Brain microvascular endothelial cell (primary cell): ENCODE results near the gene NOTCH3.

ENCODE experiments used
- DNase-seq: peaks from one replicate; pipeline ENCODE4 v3.0.0-alpha.2; 2020
- H3K27ac ChIP-seq: fragments of 250-450 bp; sonication (Bioruptor Pico); 2 replicates; pipeline ENCODE4 v1.5.1; 2020; ENCODE audit warnings: mild to moderate bottlenecking, moderate library complexity
- H3K27me3 ChIP-seq: fragments of 250-450 bp; sonication (Bioruptor Pico); replicated peaks from 2 replicates; pipeline ENCODE4 v1.5.1; 2020; ENCODE audit warnings: mild to moderate bottlenecking
- H3K36me3 ChIP-seq: fragments of 250-450 bp; sonication (Bioruptor Pico); replicated peaks from 2 replicates; pipeline ENCODE4 v1.5.1; 2020; ENCODE audit warnings: mild to moderate bottlenecking
- H3K4me3 ChIP-seq: 2 replicates; pipeline ENCODE4 v1.5.1; 2011; ENCODE audit warnings: low read depth, mild to moderate bottlenecking, control low read depth, low read length, moderate library complexity
- CTCF ChIP-seq: IDR thresholded peaks from 2 replicates; pipeline ENCODE4 v1.5.1; 2011; ENCODE audit warnings: low read depth, mild to moderate bottlenecking, moderate library complexity, low read length, control low read depth, inconsistent platforms; ENCODE audit errors: missing control alignments
- in situ Hi-C: cut with HindIII; loops from 2 replicates; pipeline ENCODE4 v1.10.0; 2017; ENCODE audit warnings: low sequenced_read_pairs, low pct_ligation_motif_present

Gene NOTCH3

DNA sequence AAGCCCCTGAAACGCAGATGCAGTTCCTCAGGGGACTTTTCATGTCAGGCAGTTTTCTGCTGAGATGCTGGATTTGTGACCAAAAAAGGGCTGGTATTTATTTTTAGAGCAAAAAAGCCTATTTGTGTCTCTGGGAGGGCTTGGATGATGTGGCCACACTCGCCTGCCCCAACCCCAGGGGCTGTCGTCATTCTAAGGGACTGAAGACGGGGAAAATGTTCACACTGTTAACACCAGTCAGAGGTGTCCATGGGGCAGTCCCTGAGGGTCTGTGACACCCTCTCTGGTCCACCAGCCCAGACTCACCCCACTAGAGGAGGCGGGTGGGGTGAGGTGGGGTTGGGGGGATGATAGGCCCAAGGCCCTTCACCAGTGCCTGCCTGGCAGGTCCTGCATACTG, 47.3 kb upstream of the NOTCH3 start:
- no peak overlapping the region for H3K4me3 ChIP-seq
- peaks cover 25% of the 10 kb centered on the region for H3K36me3 ChIP-seq
- in situ Hi-C loops = no loop called here
- peak; percentile 48 for DNase-seq
- TF ChIP-seq CTCF = no peak
- H3K27ac ChIP-seq = peak overlapping the region; percentile 100
- H3K27me3 ChIP-seq = no peaks in the 10 kb centered on the region

DNA sequence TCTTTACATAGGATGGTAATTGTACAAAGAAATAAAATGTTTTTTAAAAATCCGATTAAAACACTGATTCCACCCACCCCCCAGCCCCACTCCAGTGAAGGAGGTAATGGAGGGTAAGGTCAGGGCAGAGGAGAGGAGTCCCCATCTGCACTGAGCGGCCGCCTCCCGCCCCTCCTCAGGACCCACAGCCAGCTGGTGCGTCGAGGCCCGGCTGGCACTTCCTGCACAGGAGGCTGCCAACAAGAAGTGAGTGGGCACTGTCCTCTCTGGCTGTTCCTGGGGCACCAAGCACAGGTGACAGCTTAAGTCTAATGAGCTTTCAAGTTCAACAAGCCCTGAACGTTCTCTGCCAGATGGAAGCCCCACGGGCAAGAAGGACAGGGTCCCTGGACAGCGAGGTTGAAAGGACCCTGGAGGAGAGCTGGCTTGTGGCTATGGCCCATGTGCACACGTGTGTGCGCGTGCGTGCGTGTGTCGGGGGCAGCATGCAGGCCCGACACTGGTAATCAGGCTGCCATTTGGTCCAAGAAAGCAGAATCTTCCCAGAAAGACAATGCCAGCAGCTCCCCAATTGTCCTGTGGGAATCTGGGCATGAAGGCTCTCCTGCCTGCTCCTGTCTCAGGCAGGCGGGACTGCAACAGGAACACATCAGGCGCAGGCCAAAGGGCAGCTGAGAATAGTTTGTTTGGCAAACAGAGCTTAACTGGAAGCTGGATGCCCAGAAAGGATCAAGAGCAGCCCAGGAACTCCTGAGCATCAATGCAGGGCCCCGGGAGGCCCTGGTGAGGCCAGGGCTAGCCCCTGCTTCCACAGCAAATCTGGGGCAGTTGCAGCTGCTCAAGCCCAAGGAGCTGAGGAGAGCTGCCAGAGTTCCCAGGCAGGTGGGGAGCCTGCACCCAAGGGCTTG, 46.6 kb upstream of the NOTCH3 start:
- no peaks in the 10 kb centered on the region for H3K27me3 ChIP-seq
- in situ Hi-C loops = no loop called here
- DNase-seq = no peak
- no peak for TF ChIP-seq CTCF
- peak overlapping the region; percentile 100 for H3K27ac ChIP-seq
- peaks cover 27% of the 10 kb centered on the region for H3K36me3 ChIP-seq
- no peak overlapping the region for H3K4me3 ChIP-seq

DNA sequence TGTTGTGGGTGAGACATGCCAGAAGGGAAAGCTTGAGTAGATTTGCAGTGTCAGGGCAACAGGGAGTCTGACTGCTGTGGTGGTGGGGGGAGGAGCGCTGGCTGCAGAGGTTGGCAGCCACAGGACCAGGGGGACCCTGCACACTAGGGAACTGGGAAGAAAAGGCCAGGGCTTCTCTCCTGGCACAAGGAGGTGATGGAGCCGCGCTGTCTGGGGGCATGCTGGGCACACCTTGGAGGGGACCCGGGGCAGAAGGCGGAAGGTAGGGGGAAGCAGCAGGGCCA, 45.3 kb upstream of the NOTCH3 start:
- in situ Hi-C loops = no loop called here
- H3K36me3 ChIP-seq = peaks cover 38% of the 10 kb centered on the region

DNA sequence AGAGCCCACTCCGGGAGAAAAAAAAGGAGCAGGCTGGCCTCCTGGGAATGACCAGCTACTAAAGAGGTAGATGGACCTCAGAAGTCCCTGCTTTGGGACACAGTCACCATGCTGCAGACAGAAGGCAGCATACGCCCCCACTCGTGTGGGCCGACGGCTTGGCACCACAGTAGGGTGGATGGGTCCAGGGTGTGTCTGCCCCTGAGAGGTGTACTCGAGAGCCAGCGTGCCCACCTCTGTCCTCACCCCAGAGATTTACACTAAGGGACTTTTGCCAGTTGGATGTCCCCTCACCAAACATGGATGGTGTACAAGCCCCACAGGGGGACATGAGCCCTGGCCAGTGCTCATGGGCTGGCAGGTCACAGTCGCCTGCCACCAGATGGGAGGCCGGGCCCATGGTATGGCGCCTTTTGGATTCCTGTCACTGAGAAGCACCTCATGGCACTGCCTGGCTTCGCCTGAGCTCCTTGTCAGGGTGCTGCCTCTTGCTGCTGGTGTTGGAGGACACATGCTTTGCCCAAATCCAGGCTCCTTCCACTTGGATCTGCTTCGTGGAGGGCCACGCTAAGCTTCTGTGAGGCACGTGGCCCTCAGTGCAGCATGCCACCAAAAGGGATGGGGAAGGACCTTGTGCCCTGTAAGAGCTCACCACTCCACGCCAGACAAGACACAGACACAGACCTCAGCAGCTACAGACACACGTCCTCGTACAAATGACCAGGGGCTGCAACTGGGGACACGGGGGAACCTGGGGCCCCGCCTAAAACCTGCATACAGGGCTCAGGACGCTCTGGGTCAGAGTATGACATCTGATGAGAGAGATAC, 44.8 kb upstream of the NOTCH3 start:
- DNase-seq = no peak
- in situ Hi-C loops = no loop called here
- H3K4me3 ChIP-seq = no peak overlapping the region
- no peaks in the 10 kb centered on the region for H3K27me3 ChIP-seq
- no peak for TF ChIP-seq CTCF
- peaks cover 43% of the 10 kb centered on the region for H3K36me3 ChIP-seq
- no peak overlapping the region for H3K27ac ChIP-seq

More for the DNA sequence above, 45.3 kb upstream of the NOTCH3 start:
- Histone ChIP-seq H3K27ac (no peak overlapping the region), H3K27me3 (no peaks in the 10 kb centered on the region), H3K4me3 (no peak overlapping the region)
- DNase-seq = no peak
- TF ChIP-seq CTCF = no peak

DNA sequence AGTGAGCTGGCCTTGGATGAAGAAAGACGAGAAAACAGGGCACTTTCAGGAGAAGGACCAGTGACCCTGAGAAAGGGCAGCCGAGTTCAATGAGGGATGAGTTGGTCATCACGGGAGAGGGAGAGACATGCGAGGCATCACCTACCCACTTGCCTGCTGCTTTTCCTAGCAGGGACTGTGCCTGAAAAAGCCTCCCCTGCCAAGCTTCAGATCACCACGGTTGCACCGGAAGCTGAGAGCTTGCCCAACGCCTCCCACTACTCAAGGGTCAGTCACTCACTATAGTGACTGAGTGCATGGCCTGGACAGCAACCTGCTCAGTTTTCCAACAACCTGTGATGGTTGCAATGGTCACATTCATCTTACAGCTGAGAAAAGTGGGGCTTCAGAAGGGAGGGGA, 44.0 kb upstream of the NOTCH3 start:
- Histone ChIP-seq H3K27ac (no peak overlapping the region), H3K27me3 (no peaks in the 10 kb centered on the region), H3K4me3 (no peak overlapping the region), H3K36me3 (peaks cover 51% of the 10 kb centered on the region)
- no peak for TF ChIP-seq CTCF
- in situ Hi-C loops = no loop called here
- DNase-seq = no peak
